Smooth muscle cell (in vitro differentiated cells): ENCODE measurements around the gene FAM83B. TPM values are rescaled to one million over a fixed set of nuclear protein-coding genes. Genes with fewer than 3 reads are reported as not detected.
"Not testable (repeated sequence)": the region's sequence is repeated elsewhere in the genome, so short reads cannot be mapped to it uniquely, and the experiment has no call there.

Experiments used
- DNase-seq: peaks from one replicate; lab custom pipeline; 2025; ENCODE audit not compliant: unreplicated experiment; lab: John Stamatoyannopoulos, UW
- H2AFZ ChIP-seq: fragments of 200-600 bp; sonication (generic); 2 replicates; pipeline ENCODE4 v1.6.0; 2016; ENCODE audit warnings: antibody characterized with exemption, low read depth, mild to moderate bottlenecking
- H3F3A ChIP-seq: fragments of 200-600 bp; sonication (generic); 2 replicates; pipeline ENCODE4 v1.6.0; 2017; ENCODE audit warnings: antibody characterized with exemption, low read depth
- H3K27ac ChIP-seq: fragments of 200-600 bp; sonication (generic); 2 replicates; pipeline ENCODE4 v1.5.1; 2016; ENCODE audit warnings: low read depth, mild to moderate bottlenecking
- H3K27me3 ChIP-seq: fragments of 200-600 bp; sonication (generic); 2 replicates; pipeline ENCODE4 v1.6.1; 2016; ENCODE audit warnings: low read depth, mild to moderate bottlenecking
- H3K36me3 ChIP-seq: fragments of 200-600 bp; sonication (generic); 2 replicates; pipeline ENCODE4 v1.5.1; 2016; ENCODE audit warnings: low read depth
- H3K4me1 ChIP-seq: fragments of 200-600 bp; sonication (generic); 2 replicates; pipeline ENCODE4 v1.5.1; 2016; ENCODE audit warnings: low read depth
- H3K4me2 ChIP-seq: fragments of 200-600 bp; sonication (generic); 2 replicates; pipeline ENCODE4 v1.6.0; 2016; ENCODE audit warnings: mild to moderate bottlenecking
- H3K4me3 ChIP-seq: fragments of 200-600 bp; sonication (generic); 2 replicates; pipeline ENCODE4 v1.5.1; 2016; ENCODE audit warnings: mild to moderate bottlenecking
- H3K79me2 ChIP-seq: fragments of 200-600 bp; sonication (generic); 2 replicates; pipeline ENCODE4 v1.6.0; 2016; ENCODE audit warnings: low read depth, mild to moderate bottlenecking
- H3K9ac ChIP-seq: fragments of 200-600 bp; sonication (generic); 2 replicates; pipeline ENCODE4 v1.6.0; 2016; ENCODE audit warnings: low read depth
- H3K9me3 ChIP-seq: fragments of 200-600 bp; sonication (generic); replicated peaks from 2 replicates; pipeline ENCODE4 v1.5.1; 2016; ENCODE audit warnings: low read depth
- H4K20me1 ChIP-seq: fragments of 200-600 bp; sonication (generic); 2 replicates; pipeline ENCODE4 v1.6.0; 2016; ENCODE audit warnings: low read depth
- CTCF ChIP-seq: fragments of 200-600 bp; sonication (generic); IDR thresholded peaks from 2 replicates; pipeline ENCODE4 v1.5.1; 2017; ENCODE audit warnings: borderline replicate concordance, mild to moderate bottlenecking, antibody characterized with exemption; ENCODE audit not compliant: insufficient read depth, poor library complexity, severe bottlenecking
- WGBS: methylation state at CpG from one replicate; pipeline ENCODE4 v1.1.7; 2016; ENCODE audit warnings: low lambda C conversion rate; 5-methylcytosine and 5-hydroxymethylcytosine counted together
- polyA plus RNA-seq: library from polyadenylated mRNA; unstranded; fragments of >200 nt; fragmentation: Nextera tagmentation; extraction: Ambion mirVana; gene quantifications from 2 replicates; pipeline ENCODE4 v1.2.1, GENCODE V29; 2016
- total RNA-seq: library from RNA; depleted of rRNA; stranded (reverse); fragments of >200 nt; gene quantifications from 2 replicates; pipeline ENCODE4 v1.2.3, GENCODE V29; 2014

The FAM83B gene
- total and polyA plus RNA-seq, 2 experiments from 2014 or later = 1.1 to 28.7 TPM

GRCh38 chr6:54881067-54881730, 34.6 kb downstream of the FAM83B start:
- Histone ChIP-seq H3K9ac (no peak overlapping the region), H3K4me1 (peaks cover 8% of the 10 kb centered on the region), H3F3A (peaks cover 8% of the 10 kb centered on the region), H3K4me2 (no peak overlapping the region), H3K36me3 (no peaks in the 10 kb centered on the region), H3K79me2 (peaks cover 12% of the 10 kb centered on the region), H2AFZ (no peak overlapping the region), H3K27me3 (no peaks in the 10 kb centered on the region), H3K4me3 (no peak overlapping the region), H3K27ac (no peak overlapping the region), H4K20me1 (no peaks in the 10 kb centered on the region), H3K9me3 (no peaks in the 10 kb centered on the region)
- WGBS = 93% methylated on average over 1 of the region's 1 CpG
- DNase-seq = no peak
- no peak for TF ChIP-seq CTCF

- not testable (repeated sequence) for H3K9ac ChIP-seq, DNase-seq, H3K4me2 ChIP-seq, H2AFZ ChIP-seq, H3K27me3 ChIP-seq, H3K36me3 ChIP-seq, H3K4me3 ChIP-seq, H3F3A ChIP-seq, H4K20me1 ChIP-seq, H3K9me3 ChIP-seq, H3K27ac ChIP-seq, H3K4me1 ChIP-seq
- WGBS = 93% methylated on average over 3 of the region's 3 CpGs
- peaks cover 19% of the 10 kb centered on the region for H3K79me2 ChIP-seq
Observed at GRCh38 chr6:54881891-54882290, 35.3 kb downstream of the FAM83B start.

GRCh38 chr6:54886932-54887584, 40.5 kb downstream of the FAM83B start:
- H3K4me3 ChIP-seq = no peak overlapping the region
- peaks cover 28% of the 10 kb centered on the region for H3K79me2 ChIP-seq
- WGBS = 98% methylated on average over 4 of the region's 4 CpGs
- no peak overlapping the region for H3K27ac ChIP-seq
- TF ChIP-seq CTCF = no peak
- no peak overlapping the region for H2AFZ ChIP-seq
- H3K27me3 ChIP-seq = no peaks in the 10 kb centered on the region
- no peaks in the 10 kb centered on the region for H3K9me3 ChIP-seq
- H3K4me1 ChIP-seq = no peaks in the 10 kb centered on the region
- H3K4me2 ChIP-seq = no peak overlapping the region
- no peaks in the 10 kb centered on the region for H4K20me1 ChIP-seq
- H3K9ac ChIP-seq = no peak overlapping the region
- no peak for DNase-seq
- no peaks in the 10 kb centered on the region for H3K36me3 ChIP-seq
- H3F3A ChIP-seq = no peaks in the 10 kb centered on the region

GRCh38 chr6:54891536-54891935, 45.0 kb downstream of the FAM83B start:
- H3K36me3 ChIP-seq = no peaks in the 10 kb centered on the region
- H4K20me1 ChIP-seq = no peaks in the 10 kb centered on the region
- H3K27ac ChIP-seq = no peak overlapping the region
- H3K4me1 ChIP-seq = no peaks in the 10 kb centered on the region
- no peaks in the 10 kb centered on the region for H3K27me3 ChIP-seq
- H3K9me3 ChIP-seq = no peaks in the 10 kb centered on the region
- no peak overlapping the region for H2AFZ ChIP-seq
- H3F3A ChIP-seq = no peaks in the 10 kb centered on the region
- no peak overlapping the region for H3K9ac ChIP-seq
- peaks cover 14% of the 10 kb centered on the region for H3K79me2 ChIP-seq
- H3K4me2 ChIP-seq = no peak overlapping the region
- 100% methylated on average over 1 of the region's 1 CpG for WGBS
- TF ChIP-seq CTCF = no peak
- no peak overlapping the region for H3K4me3 ChIP-seq
- no peak for DNase-seq
